IPS DF 6.9 (cell line): ENCODE results near the gene TUBA3E.
"Not testable (repeated sequence)": the region's sequence is repeated elsewhere in the genome, so short reads cannot be mapped to it uniquely, and the experiment has no call there.

Experiments
- DNase-seq: peaks from one replicate; pipeline ENCODE4 v3.0.0-alpha.2; 2013; ENCODE audit warnings: low read depth, low spot score
- H3K27ac ChIP-seq: one replicate; pipeline ENCODE4 v1.5.1; 2013; ENCODE audit warnings: low read length, control low read depth
- H3K27me3 ChIP-seq: 2 replicates; pipeline ENCODE4 v1.6.1; 2013; ENCODE audit warnings: mild to moderate bottlenecking, low read length; ENCODE audit not compliant: control insufficient read depth, insufficient read depth
- H3K36me3 ChIP-seq: 2 replicates; pipeline ENCODE4 v1.6.1; 2013; ENCODE audit warnings: low read length; ENCODE audit not compliant: control insufficient read depth, insufficient read depth
- H3K4me1 ChIP-seq: 2 replicates; pipeline ENCODE4 v1.6.1; 2013; ENCODE audit warnings: low read length; ENCODE audit not compliant: control insufficient read depth, insufficient read depth
- H3K4me3 ChIP-seq: 2 replicates; pipeline ENCODE4 v1.5.1; 2013; ENCODE audit warnings: mild to moderate bottlenecking, low read length
- H3K9me3 ChIP-seq: 2 replicates; pipeline ENCODE4 v1.6.1; 2013; ENCODE audit warnings: low read length, inconsistent platforms; ENCODE audit not compliant: control insufficient read depth, insufficient read depth
- WGBS: extraction: QIAGEN DNeasy Blood & Tissue Kit; methylation state at CpG from one replicate; pipeline ENCODE4 v1.1.7; 2013; ENCODE audit warnings: mixed read lengths, missing lambda C conversion rate; ENCODE audit not compliant: insufficient read length, insufficient coverage; 5-methylcytosine and 5-hydroxymethylcytosine counted together

Gene TUBA3E

GRCh38 chr2:130192451-130192850, 5.8 kb downstream of the TUBA3E start:
- H3K4me1 ChIP-seq, H3K36me3 ChIP-seq, H3K27me3 ChIP-seq, DNase-seq, H3K4me3 ChIP-seq, H3K9me3 ChIP-seq, H3K27ac ChIP-seq: not testable (repeated sequence)
- WGBS: no CpG with 5 or more reads among the region's 3 CpGs

GRCh38 chr2:130191319-130191718, 6.9 kb downstream of the TUBA3E start:
- not testable (repeated sequence) for H3K4me1 ChIP-seq, H3K27ac ChIP-seq, H3K36me3 ChIP-seq, DNase-seq, H3K4me3 ChIP-seq, H3K27me3 ChIP-seq, H3K9me3 ChIP-seq
- WGBS: no CpG with 5 or more reads among the region's 6 CpGs

- no peak for DNase-seq
- Histone ChIP-seq H3K27me3 (no peaks in the 10 kb centered on the region), H3K36me3 (no peaks in the 10 kb centered on the region), H3K4me1 (no peaks in the 10 kb centered on the region), H3K27ac (no peak overlapping the region), H3K4me3 (no peak overlapping the region), H3K9me3 (no peaks in the 10 kb centered on the region)
- no CpG with 5 or more reads among the region's 15 CpGs for WGBS
Observed at GRCh38 chr2:130190237-130190636, 8.0 kb downstream of the TUBA3E start.

- H3K4me3 ChIP-seq, H3K9me3 ChIP-seq, H3K27me3 ChIP-seq, DNase-seq, H3K4me1 ChIP-seq, H3K27ac ChIP-seq, H3K36me3 ChIP-seq: not testable (repeated sequence)
- WGBS: no CpG with 5 or more reads among the region's 4 CpGs
Observed at GRCh38 chr2:130188958-130189357, 9.3 kb downstream of the TUBA3E start.

GRCh38 chr2:130187859-130188792, 10.1 kb downstream of the TUBA3E start:
- not testable (repeated sequence) for H3K4me3 ChIP-seq, H3K36me3 ChIP-seq, H3K9me3 ChIP-seq, H3K27me3 ChIP-seq, H3K27ac ChIP-seq, H3K4me1 ChIP-seq, DNase-seq
- WGBS: no CpG with 5 or more reads among the region's 17 CpGs

- no CpG with 5 or more reads among the region's 8 CpGs for WGBS
- Histone ChIP-seq H3K9me3 (no peaks in the 10 kb centered on the region), H3K36me3 (peaks cover 6% of the 10 kb centered on the region; the same call in 1 of the 2 replicates), H3K27ac (no peak overlapping the region), H3K4me3 (no peak overlapping the region), H3K4me1 (no peaks in the 10 kb centered on the region), H3K27me3 (no peaks in the 10 kb centered on the region)
- no peak for DNase-seq
Observed at GRCh38 chr2:130187268-130187667, 11.0 kb downstream of the TUBA3E start.

GRCh38 chr2:130186391-130186790, 11.8 kb downstream of the TUBA3E start:
- Histone ChIP-seq H3K4me1 (no peaks in the 10 kb centered on the region), H3K9me3 (no peaks in the 10 kb centered on the region), H3K4me3 (no peak overlapping the region), H3K27ac (no peak overlapping the region), H3K36me3 (peaks cover 6% of the 10 kb centered on the region; the same call in 1 of the 2 replicates), H3K27me3 (no peaks in the 10 kb centered on the region)
- no CpG with 5 or more reads among the region's 5 CpGs for WGBS
- no peak for DNase-seq

GRCh38 chr2:130185896-130186295, 12.3 kb downstream of the TUBA3E start:
- no peak for DNase-seq
- H3K27me3 ChIP-seq: no peaks in the 10 kb centered on the region
- no peak overlapping the region for H3K4me3 ChIP-seq
- no peaks in the 10 kb centered on the region for H3K4me1 ChIP-seq
- no peak overlapping the region for H3K27ac ChIP-seq
- no CpG with 5 or more reads among the region's 4 CpGs for WGBS
- H3K9me3 ChIP-seq: no peaks in the 10 kb centered on the region
- peaks cover 6% of the 10 kb centered on the region; the same call in 1 of the 2 replicates for H3K36me3 ChIP-seq

GRCh38 chr2:130185436-130185835, 12.8 kb downstream of the TUBA3E start:
- H3K36me3 ChIP-seq: peaks cover 6% of the 10 kb centered on the region; the same call in 1 of the 2 replicates
- no peak overlapping the region for H3K27ac ChIP-seq
- no peak for DNase-seq
- no CpG with 5 or more reads among the region's 10 CpGs for WGBS
- H3K4me1 ChIP-seq: no peaks in the 10 kb centered on the region
- H3K9me3 ChIP-seq: no peaks in the 10 kb centered on the region
- H3K4me3 ChIP-seq: no peak overlapping the region
- no peaks in the 10 kb centered on the region for H3K27me3 ChIP-seq

- Histone ChIP-seq H3K36me3 (peaks cover 6% of the 10 kb centered on the region; the same call in 1 of the 2 replicates), H3K9me3 (no peaks in the 10 kb centered on the region), H3K27me3 (no peaks in the 10 kb centered on the region), H3K27ac (no peak overlapping the region), H3K4me3 (no peak overlapping the region), H3K4me1 (no peaks in the 10 kb centered on the region)
- DNase-seq: no peak
- WGBS: no CpG with 5 or more reads among the region's 26 CpGs
Observed at GRCh38 chr2:130183512-130184373, 14.5 kb downstream of the TUBA3E start.
